HG03159 (cell line): ENCODE data around the gene HOXB8.

Experiments
- ATAC-seq: cut with Tn5 transposase; IDR thresholded peaks from one replicate; pipeline ENCODE4 v1.9.1; 2021; ENCODE audit warnings: mild to moderate bottlenecking, moderate library complexity; ENCODE audit not compliant: unreplicated experiment

HOXB8 gene

DNA sequence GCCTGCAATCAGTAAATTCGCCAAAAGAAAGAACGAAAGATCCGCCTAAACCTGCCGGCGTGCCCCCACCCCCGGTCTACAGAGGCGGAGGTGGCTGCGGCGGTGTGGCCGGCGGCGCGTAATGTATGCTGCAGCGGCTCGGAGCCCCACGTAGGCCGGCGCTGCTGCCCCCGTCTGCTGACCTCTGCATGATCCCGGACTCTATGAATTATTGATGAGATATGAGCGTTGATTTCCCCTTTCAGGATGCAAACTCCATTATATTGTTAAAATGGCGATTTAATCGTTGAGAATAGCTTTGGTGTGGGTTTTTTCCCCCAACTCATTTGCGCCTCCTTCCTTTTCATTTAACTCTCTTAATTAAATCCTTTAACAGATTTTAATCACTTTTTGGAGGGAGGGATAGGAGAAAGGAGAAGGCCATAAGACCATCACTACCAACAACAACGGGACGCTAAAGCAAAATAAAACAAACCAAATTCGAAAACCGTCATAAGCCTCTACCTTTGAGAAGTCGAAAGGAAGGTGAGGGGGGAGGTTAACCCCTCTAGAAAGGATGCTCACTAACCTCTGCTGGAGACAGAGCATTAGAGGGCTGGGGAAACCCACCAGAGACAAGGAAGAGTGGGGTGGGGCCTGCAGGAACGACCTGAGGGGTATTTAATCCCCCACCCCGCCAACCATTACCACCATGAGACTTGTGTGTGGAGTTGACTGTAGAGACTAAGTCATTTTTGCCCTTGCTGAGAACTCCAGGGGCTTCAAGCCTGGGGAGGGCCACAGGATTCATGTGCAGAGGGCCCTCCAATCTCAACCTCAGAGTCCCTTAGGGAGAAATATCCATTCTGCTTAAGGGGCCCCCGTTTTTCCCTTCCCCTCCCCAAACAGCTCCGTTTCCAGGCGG is 28.5 kb downstream of the HOXB8 start:
- no peak for ATAC-seq

DNA sequence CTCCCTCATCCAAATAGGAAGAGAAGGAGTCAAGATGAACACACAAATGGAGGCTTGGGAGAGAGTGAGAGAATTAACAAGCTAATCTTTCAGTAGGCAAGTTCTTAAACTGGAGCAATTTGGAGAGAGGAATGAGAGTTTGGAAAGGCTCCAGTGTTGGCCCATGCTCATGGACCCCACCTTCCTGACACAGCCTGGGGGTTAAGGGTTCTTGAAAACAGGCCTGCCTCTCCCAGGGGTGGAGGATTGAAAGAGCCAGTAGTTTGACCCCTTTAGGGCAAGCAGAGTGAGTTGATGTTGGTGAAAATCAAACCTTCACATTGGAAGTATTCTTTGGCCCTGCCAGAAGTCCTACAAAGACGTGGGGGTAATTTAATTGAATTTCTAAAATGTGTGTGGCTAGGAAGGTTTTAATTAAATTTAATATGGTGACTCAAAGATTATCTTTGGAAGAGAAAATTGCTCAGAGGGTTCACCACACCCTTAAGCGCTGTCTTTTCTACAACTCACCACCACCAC is 30.8 kb downstream of the HOXB8 start:
- ATAC-seq = no peak

- no peak for ATAC-seq
Measured at GRCh38 chr17:48583708-48584222, 31.3 kb downstream of the HOXB8 start.

- ATAC-seq = no peak
Measured at GRCh38 chr17:48582750-48583069, 32.4 kb downstream of the HOXB8 start.

DNA sequence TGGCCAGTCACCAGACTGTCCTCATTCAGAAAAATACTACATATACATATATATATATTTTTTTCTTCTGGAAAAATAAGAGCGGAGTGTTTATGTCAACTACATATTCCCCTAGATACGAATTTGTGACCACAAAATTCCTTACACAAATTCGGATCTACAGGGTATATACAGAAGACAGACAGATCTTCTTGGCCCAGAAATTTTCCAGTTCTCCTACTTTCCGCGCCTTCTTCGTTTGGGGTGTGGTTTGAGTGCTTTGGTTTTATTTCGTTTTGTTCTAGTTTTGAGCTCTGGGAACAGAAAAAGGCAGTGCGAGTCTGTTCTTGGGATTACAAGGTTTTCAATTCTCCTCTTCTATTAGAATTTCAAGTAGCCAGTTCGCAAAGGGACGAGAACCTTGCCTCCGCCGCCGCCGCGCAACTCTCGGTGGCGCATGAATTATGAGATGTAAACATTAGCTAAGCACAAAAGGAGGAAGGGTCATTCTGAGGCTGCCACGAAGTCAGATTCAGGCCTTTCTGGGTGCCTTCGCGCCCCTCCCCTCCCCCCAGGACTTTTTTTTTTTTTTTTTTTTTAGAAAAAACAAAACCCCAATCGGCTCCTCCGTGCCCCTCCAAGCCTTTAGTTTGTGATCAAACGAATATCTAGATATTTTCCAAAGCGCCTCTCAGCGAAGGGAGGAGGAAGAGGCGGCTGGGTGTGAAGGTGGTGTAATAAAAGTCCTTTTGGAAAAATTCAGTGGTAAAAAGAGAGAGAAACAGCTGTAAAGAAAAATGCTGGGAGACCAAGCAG is 35.1 kb downstream of the HOXB8 start:
- ATAC-seq = no peak

DNA sequence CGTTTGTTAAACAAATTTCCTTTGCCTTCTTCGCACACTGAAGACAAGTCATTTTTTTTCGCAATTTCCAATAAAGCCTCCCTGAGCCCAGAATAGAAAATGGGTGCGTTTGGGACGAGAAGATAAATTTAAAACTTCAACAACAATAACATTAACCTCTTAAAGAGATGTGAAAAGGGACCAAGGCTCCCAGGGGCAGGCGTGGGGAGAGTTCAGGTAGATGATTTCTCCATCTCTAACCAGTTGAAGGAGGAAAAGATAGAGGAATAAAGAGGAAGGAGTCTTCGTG is 35.7 kb downstream of the HOXB8 start:
- ATAC-seq = no peak

DNA sequence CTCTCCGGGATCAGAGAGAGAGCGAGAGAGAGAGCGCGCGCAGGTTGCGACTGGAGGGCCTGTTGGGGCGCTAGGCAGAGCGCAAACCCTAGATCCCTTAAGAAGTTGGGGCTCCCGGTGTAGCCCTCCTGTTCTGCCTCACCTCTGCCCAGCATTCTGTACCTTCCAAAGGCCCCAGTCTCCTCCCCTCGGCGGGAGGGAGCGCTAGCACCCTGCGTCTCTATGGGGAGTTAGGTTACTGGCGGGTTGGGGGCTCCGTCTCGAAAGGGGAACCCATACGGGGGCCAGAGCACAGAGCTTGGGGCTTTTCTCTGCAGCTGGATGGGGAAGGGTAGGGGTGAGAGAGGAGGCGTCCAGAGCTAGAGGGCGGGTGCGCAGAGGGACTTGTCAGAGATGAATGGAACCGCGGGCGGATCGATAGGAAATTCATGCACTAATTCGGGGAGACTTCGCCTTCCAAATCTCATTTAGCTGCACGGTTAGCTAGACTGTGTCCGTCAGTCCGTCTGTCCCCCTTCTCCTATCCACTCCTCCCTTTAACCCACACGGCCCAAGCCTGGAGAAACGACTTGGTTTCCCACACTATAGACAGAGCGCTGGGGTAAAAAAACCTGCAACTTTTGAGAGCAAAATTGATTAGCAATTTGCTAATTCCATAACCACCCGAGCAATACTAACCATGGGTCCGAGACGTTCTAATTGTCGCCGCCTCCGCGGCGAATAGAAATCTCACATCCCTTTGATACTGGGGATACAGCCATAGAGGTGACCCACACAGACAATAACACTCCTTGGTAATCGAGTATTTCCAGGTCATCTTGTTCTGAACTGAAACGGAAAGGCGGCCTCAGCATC is 36.2 kb downstream of the HOXB8 start:
- ATAC-seq = peak; percentile 17

GRCh38 chr17:48577946-48578615 is 37.0 kb downstream of the HOXB8 start, which contains the start of gene HOXB4:
HOXB4 (minus strand) TSS chr17:48578350; CDS start chr17:48578319, 31 bp downstream.
- ATAC-seq = peak; percentile 41

GRCh38 chr17:48577330-48577945 is 37.7 kb downstream of the HOXB8 start:
- no peak for ATAC-seq

GRCh38 chr17:48576479-48577309 is 38.4 kb downstream of the HOXB8 start:
- no peak for ATAC-seq

- ATAC-seq = no peak
Measured at GRCh38 chr17:48575673-48576478, 39.2 kb downstream of the HOXB8 start.

DNA sequence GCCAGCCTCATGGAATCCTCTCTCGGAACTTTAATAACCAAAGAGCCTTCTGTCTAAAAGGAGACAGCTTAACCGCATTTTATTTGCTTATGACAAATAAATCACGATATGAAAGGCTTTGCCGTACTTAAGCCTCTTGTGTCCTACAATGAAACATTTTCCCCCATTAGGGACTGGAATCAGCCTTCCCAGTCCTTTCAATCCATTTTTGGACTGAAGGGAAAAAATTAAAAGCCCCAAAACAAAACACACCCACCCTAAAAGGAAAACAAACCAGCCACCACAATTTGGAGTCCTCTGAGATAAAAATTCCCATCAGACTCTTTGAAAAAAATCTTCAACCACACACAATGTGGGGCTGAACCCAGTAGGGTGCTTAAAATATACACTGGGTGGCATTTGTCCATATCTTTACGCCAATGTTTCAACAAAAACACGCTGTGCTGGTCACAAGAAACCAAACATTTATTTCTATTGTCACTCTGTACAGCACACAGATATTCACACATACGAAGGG is 40.0 kb downstream of the HOXB8 start:
- no peak for ATAC-seq

- no peak for ATAC-seq
Measured at GRCh38 chr17:48574505-48575065, 40.5 kb downstream of the HOXB8 start.

- no peak for ATAC-seq
Measured at GRCh38 chr17:48571826-48572417, 43.2 kb downstream of the HOXB8 start.

- ATAC-seq = no peak
Measured at GRCh38 chr17:48571024-48571818, 43.9 kb downstream of the HOXB8 start.

DNA sequence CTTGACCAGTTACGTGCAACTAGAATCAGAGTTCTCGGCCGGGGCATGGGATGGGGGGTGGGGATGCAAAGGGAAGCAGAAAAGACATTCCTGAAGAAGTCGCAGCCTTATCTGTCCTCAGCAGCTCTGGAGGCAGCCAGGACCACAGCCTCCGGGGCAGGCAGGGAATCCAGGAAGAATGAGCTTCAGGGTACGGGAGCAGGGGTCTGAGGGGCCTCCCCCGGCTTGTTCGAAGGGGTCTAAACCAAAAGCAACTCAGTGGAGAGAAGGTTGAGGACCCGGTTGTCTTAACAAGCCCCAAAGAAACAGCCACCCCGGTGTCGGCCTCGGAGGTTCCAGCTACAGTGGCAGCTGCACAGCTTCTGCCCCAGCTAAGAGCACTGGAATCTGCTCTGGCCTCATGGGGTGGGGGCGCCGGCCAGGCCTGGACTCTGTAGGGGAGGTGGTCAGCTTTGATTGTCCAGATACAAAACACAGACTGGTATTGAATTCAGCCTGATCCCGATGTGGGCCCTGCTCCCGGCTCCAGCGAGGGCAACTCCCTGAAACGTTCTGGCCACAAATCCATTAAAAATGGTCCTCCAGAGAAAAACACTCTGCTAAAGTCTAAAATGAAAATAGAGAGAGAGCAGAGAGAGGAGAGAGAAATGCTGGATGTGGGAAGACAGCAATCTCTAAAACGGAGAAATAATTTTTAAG is 44.6 kb downstream of the HOXB8 start:
- no peak for ATAC-seq
